Measurements from ENCODE around the gene NECAP2. TPM values are rescaled to one million over a fixed set of nuclear protein-coding genes. Genes with fewer than 3 reads are reported as not detected.

The NECAP2 gene
- total and polyA plus RNA-seq, 10 of the 15 experiments (the other 5 are each of a cell fraction or from before 2014, with no cell fraction given) = 16.3 to 98.0 (median 57.4) TPM

DNA sequence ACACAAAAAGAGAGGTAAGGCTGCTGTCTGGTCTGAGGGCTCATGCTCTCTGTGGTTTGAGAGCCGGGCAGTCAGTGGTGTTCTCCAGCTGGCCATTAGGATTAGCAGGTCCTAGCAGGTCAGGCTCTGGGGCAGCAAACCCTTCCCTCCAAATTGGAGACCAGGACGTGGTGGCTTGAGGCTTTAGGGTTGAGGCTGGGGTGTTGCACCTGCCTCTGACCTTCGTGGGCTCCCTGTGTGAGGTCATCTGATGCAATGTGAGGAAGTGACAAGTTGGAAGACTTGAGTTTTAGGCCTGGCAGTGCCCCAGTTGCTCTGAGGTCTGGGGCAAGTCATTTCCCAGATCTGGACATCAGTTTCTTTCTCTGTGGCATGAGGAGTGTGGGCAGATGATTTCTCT lies 49.1 kb upstream of the NECAP2 start:
- peak; percentile 7; the same call in 1 of the 3 replicates for ATAC-seq
- peaks cover 14% of the 10 kb centered on the region for H4K20me1 ChIP-seq (ENCODE audit: control insufficient read depth, insufficient read depth)
- in situ Hi-C loops (cut with MboI) (no loop called here), intact Hi-C loops (cut with micrococcal nuclease; ENCODE audit: unreplicated experiment) (no loop called here)
- no peak overlapping the region for H3K9ac ChIP-seq (ENCODE audit: control insufficient read depth, insufficient read depth, low read length)
- ChIA-PET CTCF (interaction anchor here (0.7 kb wide), 1 partner anchor 21 kb away, joined by 3 read pairs; no protein-coding TSS in a partner anchor), RAD21 (ENCODE audit: unreplicated experiment) (no interaction called here), POLR2A (interaction anchor here (0.5 kb wide), 1 partner anchor 14 kb away, joined by 4 read pairs; no protein-coding TSS in a partner anchor), SMC1A (ENCODE audit: uncharacterized antibody, unreplicated experiment) (no interaction called here)
- H2AFZ ChIP-seq (ENCODE audit: control insufficient read depth, low read depth, low read length) = no peak overlapping the region
- peaks cover 64% of the 10 kb centered on the region for H3K79me2 ChIP-seq (ENCODE audit: control insufficient read depth, insufficient read depth, low read length)
- H3K27ac ChIP-seq (ENCODE audit: control insufficient read depth, insufficient read depth) = peak overlapping the region; percentile 34; the same call in 1 of the 2 replicates
- no TSS peak for BruUV-seq (replicated peaks)
- H3K9me3 ChIP-seq (replicated peaks; ENCODE audit: control insufficient read depth, insufficient read depth, low read length) = no peaks in the 10 kb centered on the region
- H3K36me3 ChIP-seq (ENCODE audit: control insufficient read depth in 2 of 2, insufficient read depth in 2 of 2, low read length in 1 of 2) = peaks cover 23 to 31% of the 10 kb centered on the region in 2 experiments
- TF ChIP-seq NR2F1 (conservative IDR thresholded peaks at IDR 0.05) = 0 out of 2 replicates have a peak, but pooled peaks have one; percentile 24
- no peak for TF ChIP-seq CHD4 (IDR thresholded peaks at IDR 0.05)
- TF ChIP-seq, protein P1, sequence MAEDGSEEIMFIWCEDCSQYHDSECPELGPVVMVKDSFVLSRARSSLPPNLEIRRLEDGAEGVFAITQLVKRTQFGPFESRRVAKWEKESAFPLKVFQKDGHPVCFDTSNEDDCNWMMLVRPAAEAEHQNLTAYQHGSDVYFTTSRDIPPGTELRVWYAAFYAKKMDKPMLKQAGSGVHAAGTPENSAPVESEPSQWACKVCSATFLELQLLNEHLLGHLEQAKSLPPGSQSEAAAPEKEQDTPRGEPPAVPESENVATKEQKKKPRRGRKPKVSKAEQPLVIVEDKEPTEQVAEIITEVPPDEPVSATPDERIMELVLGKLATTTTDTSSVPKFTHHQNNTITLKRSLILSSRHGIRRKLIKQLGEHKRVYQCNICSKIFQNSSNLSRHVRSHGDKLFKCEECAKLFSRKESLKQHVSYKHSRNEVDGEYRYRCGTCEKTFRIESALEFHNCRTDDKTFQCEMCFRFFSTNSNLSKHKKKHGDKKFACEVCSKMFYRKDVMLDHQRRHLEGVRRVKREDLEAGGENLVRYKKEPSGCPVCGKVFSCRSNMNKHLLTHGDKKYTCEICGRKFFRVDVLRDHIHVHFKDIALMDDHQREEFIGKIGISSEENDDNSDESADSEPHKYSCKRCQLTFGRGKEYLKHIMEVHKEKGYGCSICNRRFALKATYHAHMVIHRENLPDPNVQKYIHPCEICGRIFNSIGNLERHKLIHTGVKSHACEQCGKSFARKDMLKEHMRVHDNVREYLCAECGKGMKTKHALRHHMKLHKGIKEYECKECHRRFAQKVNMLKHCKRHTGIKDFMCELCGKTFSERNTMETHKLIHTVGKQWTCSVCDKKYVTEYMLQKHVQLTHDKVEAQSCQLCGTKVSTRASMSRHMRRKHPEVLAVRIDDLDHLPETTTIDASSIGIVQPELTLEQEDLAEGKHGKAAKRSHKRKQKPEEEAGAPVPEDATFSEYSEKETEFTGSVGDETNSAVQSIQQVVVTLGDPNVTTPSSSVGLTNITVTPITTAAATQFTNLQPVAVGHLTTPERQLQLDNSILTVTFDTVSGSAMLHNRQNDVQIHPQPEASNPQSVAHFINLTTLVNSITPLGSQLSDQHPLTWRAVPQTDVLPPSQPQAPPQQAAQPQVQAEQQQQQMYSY (CRISPR knock-in tag; IDR thresholded peaks at IDR 0.05) = no peak
- peak; percentile 34; the same call in 1 of the 2 replicates for TF ChIP-seq SPI1 (IDR thresholded peaks at IDR 0.05; ENCODE audit: borderline replicate concordance, insufficient read depth, low read depth, low read length)
- 0 out of 2 replicates have a peak, but pooled peaks have one; percentile 24 for TF ChIP-seq CREB1 (IDR thresholded peaks at IDR 0.05; ENCODE audit: low read depth)
- no peak overlapping the region for H3K4me3 ChIP-seq
- DNase-seq (ENCODE audit: low read depth, low spot score) = no peak
- FAIRE-seq = peak; percentile 44
- no peak overlapping the region for H3K4me2 ChIP-seq (ENCODE audit: control insufficient read depth, insufficient read depth)
- WGBS (ENCODE audit: insufficient coverage, insufficient replicate concordance, low lambda C conversion rate, missing lambda C conversion rate) = 15% methylated on average over 3 of the region's 3 CpGs
- peaks cover 26% of the 10 kb centered on the region for H3K4me1 ChIP-seq (ENCODE audit: control insufficient read depth, insufficient read depth, low read length)
- H3K27me3 ChIP-seq (replicated peaks in 1 of 2; ENCODE audit: control insufficient read depth in 2 of 2, insufficient read depth in 2 of 2, low read length in 1 of 2) = no peaks in the 10 kb centered on the region

Data from GM12878 (cell line).